Thyroid gland (tissue), 4 donors: ENCODE measurements around the gene UBXN7.

Source experiments
- POLR2A ChIP-seq, 2 donors: fragments of 450-650 bp; IDR thresholded peaks; one replicate each; pipeline ENCODE4 v1.6.1; 2017; ENCODE audit warnings: antibody characterized with exemption in 2 of 2, mild to moderate bottlenecking in 2 of 2, moderate library complexity in 1 of 2
- TF ChIP-seq, protein P1 (sequence below), 6 experiments: fragments of 200-600 bp in 3 of 6; fragments of 450-650 bp in 3 of 6; sonication (generic) in 3 of 6; IDR thresholded peaks; one replicate each; pipeline ENCODE4 v1.5.1; 2016 to 2019; ENCODE audit warnings: antibody characterized with exemption in 6 of 6, mild to moderate bottlenecking in 2 of 6, inconsistent platforms in 1 of 6, moderate library complexity in 1 of 6

DNA sequence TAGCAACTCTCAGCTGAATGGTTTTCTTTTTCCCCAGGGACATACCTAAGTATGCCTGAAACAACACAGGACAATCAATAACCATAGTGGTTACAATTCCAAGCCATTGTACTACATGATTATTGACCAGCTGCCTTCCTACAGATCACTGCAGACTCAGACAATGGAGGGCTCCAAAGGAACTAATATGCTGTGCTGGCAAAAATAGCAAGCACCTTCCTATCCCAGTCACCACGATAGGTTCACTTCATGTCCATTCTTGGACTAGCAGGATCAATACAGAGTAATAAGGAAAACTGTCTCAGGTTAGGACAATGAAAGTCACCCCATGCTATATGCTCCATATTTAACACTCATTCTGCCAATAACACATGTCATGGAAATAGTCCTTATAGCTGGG, 76.6 kb downstream of the UBXN7 start:
- TF ChIP-seq, protein P1, sequence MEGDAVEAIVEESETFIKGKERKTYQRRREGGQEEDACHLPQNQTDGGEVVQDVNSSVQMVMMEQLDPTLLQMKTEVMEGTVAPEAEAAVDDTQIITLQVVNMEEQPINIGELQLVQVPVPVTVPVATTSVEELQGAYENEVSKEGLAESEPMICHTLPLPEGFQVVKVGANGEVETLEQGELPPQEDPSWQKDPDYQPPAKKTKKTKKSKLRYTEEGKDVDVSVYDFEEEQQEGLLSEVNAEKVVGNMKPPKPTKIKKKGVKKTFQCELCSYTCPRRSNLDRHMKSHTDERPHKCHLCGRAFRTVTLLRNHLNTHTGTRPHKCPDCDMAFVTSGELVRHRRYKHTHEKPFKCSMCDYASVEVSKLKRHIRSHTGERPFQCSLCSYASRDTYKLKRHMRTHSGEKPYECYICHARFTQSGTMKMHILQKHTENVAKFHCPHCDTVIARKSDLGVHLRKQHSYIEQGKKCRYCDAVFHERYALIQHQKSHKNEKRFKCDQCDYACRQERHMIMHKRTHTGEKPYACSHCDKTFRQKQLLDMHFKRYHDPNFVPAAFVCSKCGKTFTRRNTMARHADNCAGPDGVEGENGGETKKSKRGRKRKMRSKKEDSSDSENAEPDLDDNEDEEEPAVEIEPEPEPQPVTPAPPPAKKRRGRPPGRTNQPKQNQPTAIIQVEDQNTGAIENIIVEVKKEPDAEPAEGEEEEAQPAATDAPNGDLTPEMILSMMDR (IDR thresholded peaks at IDR 0.05) = no peak
- TF ChIP-seq POLR2A (IDR thresholded peaks at IDR 0.05) = no peak
